ENCODE data around the gene DBNDD2.

DBNDD2 gene

GRCh38 chr20:45441746-45442145 lies 33.7 kb downstream of the DBNDD2 start:
- H3K36me3 Mint-ChIP-seq (ENCODE audit: low read depth), result no peaks in the 10 kb centered on the region
- H3K4me3 Mint-ChIP-seq, result no peak overlapping the region
- no peaks in the 10 kb centered on the region for H3K9me3 Mint-ChIP-seq
- DNase-seq, result no peak
- H3K4me1 Mint-ChIP-seq (ENCODE audit: low read depth), result peaks cover 26% of the 10 kb centered on the region
- peaks cover 19% of the 10 kb centered on the region for H3K27me3 Mint-ChIP-seq
- H3K27ac Mint-ChIP-seq, result no peak overlapping the region

GRCh38 chr20:45444050-45444449 lies 36.0 kb downstream of the DBNDD2 start:
- H3K36me3 Mint-ChIP-seq (ENCODE audit: low read depth), result no peaks in the 10 kb centered on the region
- H3K4me3 Mint-ChIP-seq, result no peak overlapping the region
- no peaks in the 10 kb centered on the region for H3K9me3 Mint-ChIP-seq
- DNase-seq, result no peak
- no peak overlapping the region for H3K27ac Mint-ChIP-seq
- peaks cover 20% of the 10 kb centered on the region for H3K4me1 Mint-ChIP-seq (ENCODE audit: low read depth)
- peaks cover 22% of the 10 kb centered on the region for H3K27me3 Mint-ChIP-seq

GRCh38 chr20:45445805-45446562 lies 37.9 kb downstream of the DBNDD2 start:
- peak; percentile 52 for DNase-seq
- Mint-ChIP-seq H3K27me3 (peaks cover 22% of the 10 kb centered on the region), H3K27ac (no peak overlapping the region), H3K36me3 (ENCODE audit: low read depth) (no peaks in the 10 kb centered on the region), H3K4me3 (no peak overlapping the region), H3K4me1 (ENCODE audit: low read depth) (peaks cover 20% of the 10 kb centered on the region), H3K9me3 (no peaks in the 10 kb centered on the region)

- Mint-ChIP-seq H3K27me3 (peaks cover 27% of the 10 kb centered on the region), H3K9me3 (no peaks in the 10 kb centered on the region), H3K4me3 (no peak overlapping the region), H3K27ac (no peak overlapping the region), H3K36me3 (ENCODE audit: low read depth) (no peaks in the 10 kb centered on the region), H3K4me1 (ENCODE audit: low read depth) (peaks cover 20% of the 10 kb centered on the region)
- no peak for DNase-seq
These were observed 40.2 kb downstream of the DBNDD2 start for GRCh38 chr20:45448270-45448669.

- H3K4me3 Mint-ChIP-seq, result no peak overlapping the region
- H3K4me1 Mint-ChIP-seq (ENCODE audit: low read depth), result peaks cover 10% of the 10 kb centered on the region
- no peak for DNase-seq
- H3K27me3 Mint-ChIP-seq, result peaks cover 24% of the 10 kb centered on the region
- no peaks in the 10 kb centered on the region for H3K9me3 Mint-ChIP-seq
- no peak overlapping the region for H3K27ac Mint-ChIP-seq
- no peaks in the 10 kb centered on the region for H3K36me3 Mint-ChIP-seq (ENCODE audit: low read depth)
These were observed 41.4 kb downstream of the DBNDD2 start for GRCh38 chr20:45449528-45449927.

- no peak for DNase-seq
- H3K27me3 Mint-ChIP-seq, result peaks cover 22% of the 10 kb centered on the region
- H3K4me3 Mint-ChIP-seq, result no peak overlapping the region
- no peak overlapping the region for H3K27ac Mint-ChIP-seq
- H3K36me3 Mint-ChIP-seq (ENCODE audit: low read depth), result no peaks in the 10 kb centered on the region
- peaks cover 2% of the 10 kb centered on the region for H3K4me1 Mint-ChIP-seq (ENCODE audit: low read depth)
- no peaks in the 10 kb centered on the region for H3K9me3 Mint-ChIP-seq
These were observed 42.2 kb downstream of the DBNDD2 start for GRCh38 chr20:45450097-45450818.

- DNase-seq, result no peak
- Mint-ChIP-seq H3K36me3 (ENCODE audit: low read depth) (no peaks in the 10 kb centered on the region), H3K27me3 (peaks cover 9% of the 10 kb centered on the region), H3K4me3 (no peak overlapping the region), H3K27ac (no peak overlapping the region), H3K9me3 (no peaks in the 10 kb centered on the region), H3K4me1 (ENCODE audit: low read depth) (no peaks in the 10 kb centered on the region)
These were observed 44.1 kb downstream of the DBNDD2 start for GRCh38 chr20:45452238-45452637.

GRCh38 chr20:45452772-45453691 lies 44.9 kb downstream of the DBNDD2 start:
- Mint-ChIP-seq H3K4me3 (no peak overlapping the region), H3K27me3 (peaks cover 6% of the 10 kb centered on the region), H3K4me1 (ENCODE audit: low read depth) (no peaks in the 10 kb centered on the region), H3K36me3 (ENCODE audit: low read depth) (no peaks in the 10 kb centered on the region), H3K27ac (no peak overlapping the region), H3K9me3 (no peaks in the 10 kb centered on the region)
- no peak for DNase-seq

- Mint-ChIP-seq H3K4me3 (no peak overlapping the region), H3K27ac (no peak overlapping the region), H3K36me3 (ENCODE audit: low read depth) (no peaks in the 10 kb centered on the region), H3K9me3 (no peaks in the 10 kb centered on the region), H3K27me3 (peaks cover 6% of the 10 kb centered on the region), H3K4me1 (ENCODE audit: low read depth) (peaks cover 5% of the 10 kb centered on the region)
- DNase-seq, result no peak
These were observed 48.5 kb downstream of the DBNDD2 start for GRCh38 chr20:45456632-45457031.

- Mint-ChIP-seq H3K27ac (no peak overlapping the region), H3K36me3 (ENCODE audit: low read depth) (no peaks in the 10 kb centered on the region)
These were observed 51.5 kb downstream of the DBNDD2 start for GRCh38 chr20:45459606-45460005.

More at GRCh38 chr20:45459606-45460005, 51.5 kb downstream of the DBNDD2 start:
- DNase-seq, result no peak
- peaks cover 5% of the 10 kb centered on the region for H3K4me1 Mint-ChIP-seq (ENCODE audit: low read depth)
- no peaks in the 10 kb centered on the region for H3K9me3 Mint-ChIP-seq
- peaks cover 4% of the 10 kb centered on the region for H3K27me3 Mint-ChIP-seq
- H3K4me3 Mint-ChIP-seq, result no peak overlapping the region

Data from activated T-cell treated with anti-CD3 and anti-CD28 coated beads, Interleukin-2, amount 50 U/mL, for 24 hours (primary cell).